Upper lobe of left lung (tissue), 6 donors: Measurements from ENCODE around the gene RWDD1. TPM values are rescaled to one million over a fixed set of nuclear protein-coding genes. Genes with fewer than 3 reads are reported as not detected.
"Not testable (repeated sequence)": the region's sequence is repeated elsewhere in the genome, so short reads cannot be mapped to it uniquely, and the experiment has no call there.

Experiments used
- ATAC-seq, 2 donors: fragments of 200-7000 bp; cut with Tn5 transposase; one replicate each; pipeline ENCODE4 v1.9.1; 2022; ENCODE audit warnings: mild to moderate bottlenecking in 2 of 2, moderate library complexity in 2 of 2; ENCODE audit not compliant: low FRiP score in 2 of 2
- DNase-seq, 2 donors: peaks; one replicate each; pipeline ENCODE4 v3.0.0-alpha.2; 2019 to 2020
- H3K27ac ChIP-seq, 4 donors: fragments of 200-600 bp; sonication (generic); one replicate each; pipeline ENCODE4 v1.5.1; 2016 to 2019
- H3K27me3 ChIP-seq, 4 donors: fragments of 200-600 bp; sonication (generic); one replicate each; pipeline ENCODE4 v1.5.1; 2017 to 2019
- H3K36me3 ChIP-seq, 4 donors: fragments of 200-600 bp; sonication (generic); one replicate each; pipeline ENCODE4 v1.5.1; 2016 to 2019
- H3K4me1 ChIP-seq, 4 donors: fragments of 200-600 bp; sonication (generic); one replicate each; pipeline ENCODE4 v1.5.1; 2018 to 2019
- H3K4me3 ChIP-seq, 4 donors: fragments of 200-600 bp; sonication (generic); one replicate each; pipeline ENCODE4 v1.5.1; 2017 to 2019; ENCODE audit warnings: mild to moderate bottlenecking in 2 of 4, moderate library complexity in 1 of 4
- H3K9me3 ChIP-seq, 4 donors: fragments of 200-600 bp; sonication (generic); one replicate each; pipeline ENCODE4 v1.5.1; 2018 to 2019
- EP300 ChIP-seq, 4 donors: sonication (generic); formaldehyde crosslinking; IDR thresholded peaks; one replicate each; pipeline ENCODE4 v1.5.1; 2017; ENCODE audit warnings: antibody characterized with exemption in 4 of 4, control low read depth in 2 of 4
- POLR2A ChIP-seq, 4 donors: fragments of 450-650 bp; IDR thresholded peaks; one replicate each; pipeline ENCODE4 v1.5.1; 2016 to 2017; ENCODE audit warnings: antibody characterized with exemption in 4 of 4, mild to moderate bottlenecking in 2 of 4
- POLR2AphosphoS5 ChIP-seq, 2 donors: sonication (generic); formaldehyde crosslinking; IDR thresholded peaks; one replicate each; pipeline ENCODE4 v1.5.1; 2017; ENCODE audit warnings: antibody characterized with exemption in 2 of 2
- WGBS, 2 donors: methylation state at CpG; one replicate each; pipeline ENCODE4 v1.1.5; 2017 to 2018; 5-methylcytosine and 5-hydroxymethylcytosine counted together
- total RNA-seq, 6 donors: library from RNA; depleted of rRNA in 4 of 6; stranded (reverse); fragments of >200 nt in 4 of 6; gene quantifications; one replicate each; pipeline versions ENCODE4 v1.1.0 to v1.2.1, GENCODE V29; 2016 to 2021
- TF ChIP-seq, protein P1 (sequence below), 6 experiments: fragments of 450-650 bp in 4 of 6; fragments of 200-600 bp in 2 of 6; sonication (generic) in 2 of 6; IDR thresholded peaks; one replicate each; pipeline ENCODE4 v1.5.1; 2016 to 2019; ENCODE audit warnings: antibody characterized with exemption in 6 of 6
- donor health status: DM: no; HTN: no; CAD: no; lungs with moderate emphysema.
- donor health status: DM: no; HTN: yes; CAD: no; lungs with severe emphysema.

RWDD1 gene
- total RNA-seq, 6 donors from 2014 or later = 11.5 to 35.1 (median 30.9) TPM

DNA sequence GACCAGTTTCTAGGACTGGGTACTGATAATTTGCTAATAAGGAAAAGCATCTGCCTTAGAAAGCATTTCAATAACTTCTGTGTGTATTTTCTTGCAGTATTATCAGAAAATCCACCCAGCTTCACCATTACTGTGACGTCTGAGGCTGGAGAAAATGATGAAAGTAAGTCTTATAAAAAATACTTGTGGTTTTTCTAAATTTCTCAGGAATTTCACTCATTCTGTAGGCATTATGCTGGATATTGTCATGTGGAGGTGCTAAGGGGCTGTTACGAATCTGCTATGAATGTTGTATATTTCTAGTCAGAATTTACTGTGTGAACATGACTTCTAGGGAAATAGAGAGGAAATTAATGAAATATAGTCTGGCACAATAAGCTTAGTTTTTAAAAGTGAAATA is 8.9 kb downstream of the RWDD1 start:
- Histone ChIP-seq H3K9me3 (no peaks in the 10 kb centered on the region), H3K27ac (no peak overlapping the region), H3K27me3 (no peaks in the 10 kb centered on the region), H3K36me3 (peaks cover 0 to 58% (median 4%) of the 10 kb centered on the region in 4 donors), H3K4me3 (no peak overlapping the region), H3K4me1 (peaks cover 0 to 11% (median 0%) of the 10 kb centered on the region in 4 donors)
- TF ChIP-seq, protein P1, sequence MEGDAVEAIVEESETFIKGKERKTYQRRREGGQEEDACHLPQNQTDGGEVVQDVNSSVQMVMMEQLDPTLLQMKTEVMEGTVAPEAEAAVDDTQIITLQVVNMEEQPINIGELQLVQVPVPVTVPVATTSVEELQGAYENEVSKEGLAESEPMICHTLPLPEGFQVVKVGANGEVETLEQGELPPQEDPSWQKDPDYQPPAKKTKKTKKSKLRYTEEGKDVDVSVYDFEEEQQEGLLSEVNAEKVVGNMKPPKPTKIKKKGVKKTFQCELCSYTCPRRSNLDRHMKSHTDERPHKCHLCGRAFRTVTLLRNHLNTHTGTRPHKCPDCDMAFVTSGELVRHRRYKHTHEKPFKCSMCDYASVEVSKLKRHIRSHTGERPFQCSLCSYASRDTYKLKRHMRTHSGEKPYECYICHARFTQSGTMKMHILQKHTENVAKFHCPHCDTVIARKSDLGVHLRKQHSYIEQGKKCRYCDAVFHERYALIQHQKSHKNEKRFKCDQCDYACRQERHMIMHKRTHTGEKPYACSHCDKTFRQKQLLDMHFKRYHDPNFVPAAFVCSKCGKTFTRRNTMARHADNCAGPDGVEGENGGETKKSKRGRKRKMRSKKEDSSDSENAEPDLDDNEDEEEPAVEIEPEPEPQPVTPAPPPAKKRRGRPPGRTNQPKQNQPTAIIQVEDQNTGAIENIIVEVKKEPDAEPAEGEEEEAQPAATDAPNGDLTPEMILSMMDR (IDR thresholded peaks at IDR 0.05) = no peak
- no peak for TF ChIP-seq POLR2AphosphoS5 (IDR thresholded peaks at IDR 0.05)
- no peak for TF ChIP-seq POLR2A (IDR thresholded peaks at IDR 0.05)
- TF ChIP-seq EP300 (IDR thresholded peaks at IDR 0.05) = no peak
- 89 to 93% methylated on average over 2 of the region's 2 CpGs for WGBS, 2 donors
- DNase-seq = no peak
- no peak for ATAC-seq

DNA sequence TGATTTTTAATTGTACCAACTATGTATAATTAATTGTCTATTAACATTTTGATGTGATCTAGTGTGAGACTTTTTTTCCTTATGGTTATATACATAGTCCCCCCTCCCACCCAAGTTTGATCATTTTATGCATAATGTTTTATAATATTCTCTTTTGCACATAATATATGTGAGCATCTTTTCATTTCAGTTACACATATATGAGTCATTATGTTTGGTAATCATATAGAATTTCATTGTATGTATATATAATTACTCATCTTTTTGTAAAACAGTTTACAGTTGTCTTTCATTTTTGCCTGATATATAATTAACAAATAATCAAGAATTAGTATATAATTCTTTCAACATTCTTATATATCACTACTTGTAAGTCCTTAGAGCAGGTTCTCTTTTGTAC is 15.0 kb downstream of the RWDD1 start:
- Histone ChIP-seq H3K36me3 (peaks cover 14 to 79% (median 27%) of the 10 kb centered on the region in 4 donors), H3K27ac (no peak overlapping the region), H3K9me3 (no peaks in the 10 kb centered on the region), H3K27me3 (no peaks in the 10 kb centered on the region), H3K4me3 (no peak overlapping the region), H3K4me1 (no peaks in the 10 kb centered on the region)
- ATAC-seq (no peak), DNase-seq (no peak)
- no peak for TF ChIP-seq POLR2AphosphoS5 (IDR thresholded peaks at IDR 0.05)
- TF ChIP-seq POLR2A (IDR thresholded peaks at IDR 0.05) = no peak
- TF ChIP-seq EP300 (IDR thresholded peaks at IDR 0.05) = no peak
- TF ChIP-seq, protein P1 (IDR thresholded peaks at IDR 0.05) = no peak

DNA sequence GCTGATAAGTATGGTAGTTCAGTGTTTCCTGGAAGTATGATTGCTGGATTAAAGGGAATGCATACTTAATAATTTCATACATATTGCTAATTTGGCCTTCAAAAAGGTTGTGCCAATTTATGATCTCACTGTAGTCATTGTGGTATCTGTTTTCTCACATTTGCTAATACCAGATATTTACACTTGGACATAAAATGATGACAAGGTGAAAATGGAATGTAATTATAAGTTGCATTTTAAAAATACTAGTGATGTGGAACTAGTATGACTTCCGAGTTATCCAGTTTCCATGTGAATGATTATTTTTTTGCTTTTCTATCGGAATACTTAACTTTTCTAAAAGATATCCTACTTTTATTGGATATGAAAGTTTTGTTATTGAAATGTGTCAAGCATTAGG is 15.4 kb downstream of the RWDD1 start:
- no peak for TF ChIP-seq POLR2A (IDR thresholded peaks at IDR 0.05)
- no peak for TF ChIP-seq EP300 (IDR thresholded peaks at IDR 0.05)
- TF ChIP-seq POLR2AphosphoS5 (IDR thresholded peaks at IDR 0.05) = no peak
- TF ChIP-seq, protein P1 (IDR thresholded peaks at IDR 0.05) = no peak
- DNase-seq = no peak
- no peaks in the 10 kb centered on the region for H3K27me3 ChIP-seq
- ATAC-seq = no peak
- no peaks in the 10 kb centered on the region for H3K4me1 ChIP-seq
- no peak overlapping the region for H3K27ac ChIP-seq
- no peaks in the 10 kb centered on the region for H3K9me3 ChIP-seq
- no peak overlapping the region for H3K4me3 ChIP-seq
- peaks cover 19 to 80% (median 31%) of the 10 kb centered on the region in 4 donors for H3K36me3 ChIP-seq
- WGBS, 2 donors = 94 to 98% methylated on average over 2 of the region's 2 CpGs

DNA sequence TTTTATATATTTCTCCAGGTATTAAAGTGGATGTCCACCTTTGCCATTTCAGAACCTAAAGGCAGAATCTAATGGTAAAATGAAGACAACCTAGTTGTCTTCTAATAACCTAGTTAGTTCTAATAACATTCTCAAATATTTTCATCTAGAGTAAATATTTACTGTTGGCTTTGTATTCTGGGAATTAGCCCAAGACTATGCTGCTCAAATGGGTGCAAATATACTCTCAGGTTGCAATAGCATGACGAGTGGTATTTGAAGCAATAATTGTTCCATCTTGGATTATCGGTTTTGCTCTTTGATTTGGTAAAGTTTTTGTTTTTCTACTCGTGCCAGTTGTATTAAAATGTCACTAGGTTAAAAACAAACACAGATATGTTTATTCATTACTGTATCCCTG is 23.9 kb downstream of the RWDD1 start:
- Histone ChIP-seq H3K27me3 (no peaks in the 10 kb centered on the region), H3K36me3 (peaks cover 26 to 52% (median 30%) of the 10 kb centered on the region in 4 donors), H3K9me3 (no peaks in the 10 kb centered on the region), H3K4me1 (no peaks in the 10 kb centered on the region), H3K27ac (no peak overlapping the region), H3K4me3 (no peak overlapping the region)
- ATAC-seq (no peak), DNase-seq (no peak)
- no peak for TF ChIP-seq POLR2AphosphoS5 (IDR thresholded peaks at IDR 0.05)
- WGBS, 2 donors = 54 to 74% methylated on average over 3 of the region's 3 CpGs

DNA sequence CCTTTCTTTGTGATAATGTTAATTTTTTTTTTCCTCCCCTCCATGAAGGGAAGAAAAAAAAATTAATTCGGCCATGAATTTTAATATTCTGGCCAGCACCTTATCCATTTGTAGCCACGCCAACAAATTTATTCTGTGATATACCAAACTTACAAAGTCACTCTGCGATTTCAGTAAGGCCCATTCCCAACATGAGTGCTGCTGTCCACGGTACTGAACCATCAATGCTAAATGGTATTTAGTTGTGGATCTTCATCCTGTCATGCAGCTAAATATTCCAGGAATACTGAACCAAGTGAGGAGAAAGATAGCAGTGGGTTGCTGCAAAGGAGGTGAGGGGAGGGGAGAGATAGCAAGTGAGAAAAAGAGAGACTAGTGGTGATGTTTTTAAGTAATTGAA is 25.5 kb downstream of the RWDD1 start:
- no peaks in the 10 kb centered on the region for H3K4me1 ChIP-seq
- peaks cover 15 to 36% (median 17%) of the 10 kb centered on the region in 4 donors for H3K36me3 ChIP-seq
- H3K27me3 ChIP-seq = no peaks in the 10 kb centered on the region
- no peak overlapping the region for H3K4me3 ChIP-seq
- no peaks in the 10 kb centered on the region for H3K9me3 ChIP-seq
- DNase-seq (no peak), ATAC-seq (no peak)
- TF ChIP-seq, protein P1 (IDR thresholded peaks at IDR 0.05) = no peak
- no peak for TF ChIP-seq EP300 (IDR thresholded peaks at IDR 0.05)
- no peak overlapping the region for H3K27ac ChIP-seq
- WGBS, 2 donors = 88 to 95% methylated on average over 4 of the region's 4 CpGs

DNA sequence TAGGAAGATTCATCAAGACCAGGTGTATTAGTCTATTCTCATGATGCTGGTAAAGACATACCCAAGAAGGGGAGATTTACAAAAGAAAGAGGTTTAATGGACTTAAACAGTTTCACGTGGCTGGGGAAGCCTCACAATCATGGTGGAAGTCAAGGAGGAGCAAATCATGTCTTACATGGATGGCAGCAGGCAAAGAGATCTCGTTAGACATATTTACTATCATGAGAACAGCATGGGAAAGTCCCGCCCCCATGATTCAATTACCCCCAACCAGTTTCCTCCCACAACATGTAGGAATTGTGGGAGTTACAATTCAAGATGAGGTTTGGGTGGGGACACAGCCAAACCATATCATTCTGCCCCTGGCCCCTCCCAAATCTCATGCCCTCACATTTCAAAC is 32.6 kb downstream of the RWDD1 start:
- not testable (repeated sequence) for DNase-seq, H3K27me3 ChIP-seq, H3K4me1 ChIP-seq, H3K36me3 ChIP-seq, H3K9me3 ChIP-seq, H3K4me3 ChIP-seq, ATAC-seq, H3K27ac ChIP-seq
- WGBS, 2 donors = 95 to 96% methylated on average over 3 of the region's 3 CpGs

DNA sequence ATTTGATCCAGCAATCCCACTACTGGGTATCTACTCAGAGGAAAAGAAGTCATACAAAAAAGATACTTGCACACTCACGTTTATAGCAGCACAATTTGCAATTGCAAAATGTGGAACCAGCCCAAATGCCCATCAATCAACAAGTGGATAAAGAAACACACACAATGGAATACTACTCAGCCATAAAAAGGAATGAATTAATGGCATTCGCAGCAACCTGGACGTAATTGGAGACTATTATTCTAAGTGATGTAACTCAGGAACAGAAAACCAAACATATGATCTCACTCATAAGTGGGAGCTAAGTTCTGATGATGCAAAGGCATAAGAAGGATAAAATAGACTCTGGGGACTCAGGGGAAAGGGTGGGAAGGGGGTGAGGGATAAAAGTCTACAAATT is 33.6 kb downstream of the RWDD1 start:
- H3K27ac ChIP-seq, ATAC-seq, H3K4me1 ChIP-seq, H3K27me3 ChIP-seq, H3K4me3 ChIP-seq, DNase-seq, H3K36me3 ChIP-seq, H3K9me3 ChIP-seq: not testable (repeated sequence)
- WGBS, 2 donors = 83 to 91% methylated on average over 3 of the region's 3 CpGs
